Caki2 (cell line): ENCODE results near the gene LGALS9. TPM values are rescaled to one million over a fixed set of nuclear protein-coding genes. Genes with fewer than 3 reads are reported as not detected.

Source experiments
- DNase-seq: peaks from one replicate; pipeline ENCODE4 v3.0.0-alpha.2; 2015; ENCODE audit warnings: low read depth
- in situ Hi-C: cut with HindIII; loops from 2 replicates; pipeline ENCODE4 v1.10.0; 2016; ENCODE audit warnings: low sequenced_read_pairs, low pct_unique_long_range_greater_than_20kb, mixed read lengths
- total RNA-seq: library from RNA; depleted of rRNA; stranded (reverse); fragments of >200 nt; shearing (Covaris generic); gene quantifications from 2 replicates; pipeline ENCODE4 v1.2.3, GENCODE V29; 2014; ENCODE audit warnings: low replicate concordance

LGALS9 gene
- total RNA-seq, 1 experiment from 2014 or later: 14.0 TPM

GRCh38 chr17:27601069-27601974 lies 29.7 kb upstream of the LGALS9 start:
- in situ Hi-C loops: no loop called here
- DNase-seq: peak; percentile 53

GRCh38 chr17:27601975-27602302 lies 29.0 kb upstream of the LGALS9 start:
- in situ Hi-C loops: no loop called here

GRCh38 chr17:27602721-27603420 lies 28.1 kb upstream of the LGALS9 start:
- peak; percentile 48 for DNase-seq
- in situ Hi-C loops: no loop called here

More at GRCh38 chr17:27601975-27602302, 29.0 kb upstream of the LGALS9 start:
- DNase-seq: no peak

GRCh38 chr17:27603421-27603770 lies 27.6 kb upstream of the LGALS9 start:
- in situ Hi-C loops: no loop called here
- DNase-seq: no peak

GRCh38 chr17:27603880-27604794 lies 26.9 kb upstream of the LGALS9 start:
- in situ Hi-C loops: no loop called here
- no peak for DNase-seq

- DNase-seq: no peak
- in situ Hi-C loops: no loop called here
Measured at GRCh38 chr17:27605409-27605808, 25.6 kb upstream of the LGALS9 start.

GRCh38 chr17:27607521-27608091 lies 23.4 kb upstream of the LGALS9 start:
- DNase-seq: no peak
- in situ Hi-C loops: no loop called here

GRCh38 chr17:27608328-27609230 lies 22.4 kb upstream of the LGALS9 start:
- in situ Hi-C loops: no loop called here
- no peak for DNase-seq

- in situ Hi-C loops: no loop called here
- DNase-seq: peak; percentile 33
Measured at GRCh38 chr17:27609611-27610303, 21.2 kb upstream of the LGALS9 start.

GRCh38 chr17:27610304-27610677 lies 20.7 kb upstream of the LGALS9 start:
- in situ Hi-C loops: no loop called here
- no peak for DNase-seq

GRCh38 chr17:27612160-27612770 lies 18.7 kb upstream of the LGALS9 start:
- DNase-seq: no peak
- in situ Hi-C loops: no loop called here

- DNase-seq: no peak
- in situ Hi-C loops: no loop called here
Measured at GRCh38 chr17:27613433-27613832, 17.6 kb upstream of the LGALS9 start.

- no peak for DNase-seq
- in situ Hi-C loops: no loop called here
Measured at GRCh38 chr17:27615121-27615520, 15.9 kb upstream of the LGALS9 start.

- no peak for DNase-seq
- in situ Hi-C loops: no loop called here
Measured at GRCh38 chr17:27616414-27616813, 14.6 kb upstream of the LGALS9 start.

- in situ Hi-C loops: no loop called here
Measured at GRCh38 chr17:27618417-27618816, 12.6 kb upstream of the LGALS9 start.

GRCh38 chr17:27620721-27621120 lies 10.3 kb upstream of the LGALS9 start:
- in situ Hi-C loops: no loop called here
- no peak for DNase-seq

More at GRCh38 chr17:27618417-27618816, 12.6 kb upstream of the LGALS9 start:
- no peak for DNase-seq

GRCh38 chr17:27621536-27621935 lies 9.5 kb upstream of the LGALS9 start:
- DNase-seq: no peak
- in situ Hi-C loops: no loop called here
